WTC11 (cell line): ENCODE data around the gene NOD1. TPM values are rescaled to one million over a fixed set of nuclear protein-coding genes. Genes with fewer than 3 reads are reported as not detected.

ENCODE experiments used
- ATAC-seq: fragments of 200-7000 bp; cut with Tn5 transposase; 2 replicates; pipeline ENCODE4 v1.10.0; 2021; ENCODE audit warnings: mild to moderate bottlenecking, moderate library complexity
- CTCF ChIA-PET: fragments of 300-600 bp; sonication (Branson Sonifier 250); formaldehyde crosslinking; loops from one replicate; lab custom pipeline; 2021; ENCODE audit warnings: antibody characterized with exemption; lab: Charles Lee
- POLR2A ChIA-PET: fragments of 350-600 bp; sonication (Branson Sonifier 250); formaldehyde crosslinking; loops from one replicate; lab custom pipeline; 2021; ENCODE audit warnings: antibody characterized with exemption; lab: Charles Lee
- DNase-seq: peaks from one replicate; pipeline ENCODE4 v3.0.0; 2021; ENCODE audit warnings: low spot score
- H3K27ac Mint-ChIP-seq: 2 replicates; pipeline ENCODE4 v1.8.0; 2021; ENCODE audit warnings: mixed read lengths
- H3K27me3 Mint-ChIP-seq: 2 replicates; pipeline ENCODE4 v1.8.0; 2021; ENCODE audit warnings: low read depth, mild to moderate bottlenecking, moderate library complexity, mixed read lengths
- H3K36me3 Mint-ChIP-seq: 2 replicates; pipeline ENCODE4 v1.8.0; 2021; ENCODE audit warnings: mixed read lengths
- H3K4me1 Mint-ChIP-seq: 2 replicates; pipeline ENCODE4 v1.8.0; 2022; ENCODE audit warnings: mixed read lengths
- H3K4me3 Mint-ChIP-seq: 2 replicates; pipeline ENCODE4 v1.8.0; 2021; ENCODE audit warnings: mild to moderate bottlenecking, moderate library complexity, mixed read lengths
- H3K9me3 Mint-ChIP-seq: 2 replicates; pipeline ENCODE4 v1.8.0; 2021; ENCODE audit warnings: mixed read lengths
- ELF4 ChIP-seq: sonication (generic); formaldehyde crosslinking; IDR thresholded peaks from 2 replicates; pipeline ENCODE4 v1.8.1; 2022; ENCODE audit warnings: low read depth, mild to moderate bottlenecking, moderate library complexity, missing genetic modification reagents
- EMX1 ChIP-seq: fragments of 250-450 bp; sonication (Bioruptor Pico); IDR thresholded peaks from 2 replicates; pipeline ENCODE4 v1.8.0; 2021; ENCODE audit warnings: mild to moderate bottlenecking
- JUN ChIP-seq: sonication (generic); formaldehyde crosslinking; IDR thresholded peaks from 2 replicates; pipeline ENCODE4 v1.8.0; 2023; ENCODE audit warnings: mild to moderate bottlenecking, missing genetic modification reagents
- MAX ChIP-seq: sonication (generic); formaldehyde crosslinking; IDR thresholded peaks from 2 replicates; pipeline ENCODE4 v1.8.0; 2022; ENCODE audit warnings: mild to moderate bottlenecking, missing genetic modification reagents
- MLX ChIP-seq: sonication (generic); formaldehyde crosslinking; IDR thresholded peaks from 2 replicates; pipeline ENCODE4 v1.8.1; 2023; ENCODE audit warnings: mild to moderate bottlenecking, missing genetic modification reagents, moderate library complexity
- NFE2L1 ChIP-seq: sonication (generic); formaldehyde crosslinking; IDR thresholded peaks from 2 replicates; pipeline ENCODE4 v1.8.1; 2023; ENCODE audit warnings: missing genetic modification reagents
- NR2C2 ChIP-seq: sonication (generic); formaldehyde crosslinking; IDR thresholded peaks from 2 replicates; pipeline ENCODE4 v1.8.0; 2022; ENCODE audit warnings: mild to moderate bottlenecking, missing genetic modification reagents
- OVOL2 ChIP-seq: fragments of 250-450 bp; sonication (Bioruptor Pico); IDR thresholded peaks from 2 replicates; pipeline ENCODE4 v1.9.0; 2021; ENCODE audit warnings: mild to moderate bottlenecking, borderline replicate concordance
- PREB ChIP-seq: sonication (generic); formaldehyde crosslinking; IDR thresholded peaks from 2 replicates; pipeline ENCODE4 v1.8.1; 2022; ENCODE audit warnings: mild to moderate bottlenecking, missing genetic modification reagents, moderate library complexity, borderline replicate concordance
- PRRX2 ChIP-seq: fragments of 250-450 bp; sonication (Bioruptor Pico); IDR thresholded peaks from 2 replicates; pipeline ENCODE4 v1.8.0; 2021; ENCODE audit warnings: mild to moderate bottlenecking
- SOX15 ChIP-seq: fragments of 250-450 bp; sonication (Bioruptor Pico); IDR thresholded peaks from 2 replicates; pipeline ENCODE4 v1.9.0; 2021; ENCODE audit warnings: mild to moderate bottlenecking
- TEAD1 ChIP-seq: sonication (generic); formaldehyde crosslinking; IDR thresholded peaks from 2 replicates; pipeline ENCODE4 v1.8.0; 2022; ENCODE audit warnings: mild to moderate bottlenecking, missing genetic modification reagents
- TP53 ChIP-seq: sonication (generic); formaldehyde crosslinking; IDR thresholded peaks from 2 replicates; pipeline ENCODE4 v1.8.1; 2023; ENCODE audit warnings: mild to moderate bottlenecking, missing genetic modification reagents
- USF2 ChIP-seq: sonication (generic); formaldehyde crosslinking; IDR thresholded peaks from 2 replicates; pipeline ENCODE4 v1.8.1; 2023; ENCODE audit warnings: mild to moderate bottlenecking, missing genetic modification reagents, moderate library complexity
- ZBTB21 ChIP-seq: sonication (generic); formaldehyde crosslinking; IDR thresholded peaks from 2 replicates; pipeline ENCODE4 v1.8.1; 2023; ENCODE audit warnings: mild to moderate bottlenecking, missing genetic modification reagents, borderline replicate concordance
- ZNF317 ChIP-seq: sonication (generic); formaldehyde crosslinking; IDR thresholded peaks from 2 replicates; pipeline ENCODE4 v1.8.1; 2023; ENCODE audit warnings: low read depth, mild to moderate bottlenecking, moderate library complexity, missing genetic modification reagents, borderline replicate concordance
- ZNF671 ChIP-seq: fragments of 250-450 bp; sonication (Bioruptor Pico); IDR thresholded peaks from 2 replicates; pipeline ENCODE4 v1.8.0; 2021; ENCODE audit warnings: mild to moderate bottlenecking
- total RNA-seq: library from RNA; stranded (reverse); gene quantifications from 3 replicates; pipeline ENCODE4 v1.2.3, GENCODE V29; 2021
- TF ChIP-seq, protein P1 (sequence below): sonication (generic); formaldehyde crosslinking; IDR thresholded peaks from 2 replicates; pipeline ENCODE4 v1.8.0; 2023; ENCODE audit warnings: mild to moderate bottlenecking, missing genetic modification reagents
- TF ChIP-seq, protein P2 (sequence below): sonication (generic); formaldehyde crosslinking; conservative IDR thresholded peaks from 2 replicates; pipeline ENCODE4 v1.8.1; 2022; ENCODE audit warnings: mild to moderate bottlenecking, missing genetic modification reagents
- TF ChIP-seq, protein P3 (sequence below): sonication (generic); formaldehyde crosslinking; IDR thresholded peaks from 2 replicates; pipeline ENCODE4 v1.8.1; 2023; ENCODE audit warnings: mild to moderate bottlenecking, missing genetic modification reagents
- TF ChIP-seq, protein P4 (sequence below): sonication (generic); formaldehyde crosslinking; IDR thresholded peaks from 2 replicates; pipeline ENCODE4 v1.8.0; 2022; ENCODE audit warnings: missing genetic modification reagents

Gene NOD1
- total RNA-seq, 1 experiment from 2014 or later: 6.4 TPM

GRCh38 chr7:30428246-30429155 is 50.1 kb downstream of the NOD1 start (continued):
- TF ChIP-seq TP53 (CRISPR knock-in tag): no peak
- TF ChIP-seq, protein P1, sequence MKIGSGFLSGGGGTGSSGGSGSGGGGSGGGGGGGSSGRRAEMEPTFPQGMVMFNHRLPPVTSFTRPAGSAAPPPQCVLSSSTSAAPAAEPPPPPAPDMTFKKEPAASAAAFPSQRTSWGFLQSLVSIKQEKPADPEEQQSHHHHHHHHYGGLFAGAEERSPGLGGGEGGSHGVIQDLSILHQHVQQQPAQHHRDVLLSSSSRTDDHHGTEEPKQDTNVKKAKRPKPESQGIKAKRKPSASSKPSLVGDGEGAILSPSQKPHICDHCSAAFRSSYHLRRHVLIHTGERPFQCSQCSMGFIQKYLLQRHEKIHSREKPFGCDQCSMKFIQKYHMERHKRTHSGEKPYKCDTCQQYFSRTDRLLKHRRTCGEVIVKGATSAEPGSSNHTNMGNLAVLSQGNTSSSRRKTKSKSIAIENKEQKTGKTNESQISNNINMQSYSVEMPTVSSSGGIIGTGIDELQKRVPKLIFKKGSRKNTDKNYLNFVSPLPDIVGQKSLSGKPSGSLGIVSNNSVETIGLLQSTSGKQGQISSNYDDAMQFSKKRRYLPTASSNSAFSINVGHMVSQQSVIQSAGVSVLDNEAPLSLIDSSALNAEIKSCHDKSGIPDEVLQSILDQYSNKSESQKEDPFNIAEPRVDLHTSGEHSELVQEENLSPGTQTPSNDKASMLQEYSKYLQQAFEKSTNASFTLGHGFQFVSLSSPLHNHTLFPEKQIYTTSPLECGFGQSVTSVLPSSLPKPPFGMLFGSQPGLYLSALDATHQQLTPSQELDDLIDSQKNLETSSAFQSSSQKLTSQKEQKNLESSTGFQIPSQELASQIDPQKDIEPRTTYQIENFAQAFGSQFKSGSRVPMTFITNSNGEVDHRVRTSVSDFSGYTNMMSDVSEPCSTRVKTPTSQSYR (CRISPR knock-in tag): no peak
- no peak for TF ChIP-seq JUN (CRISPR knock-in tag)
- TF ChIP-seq, protein P2, sequence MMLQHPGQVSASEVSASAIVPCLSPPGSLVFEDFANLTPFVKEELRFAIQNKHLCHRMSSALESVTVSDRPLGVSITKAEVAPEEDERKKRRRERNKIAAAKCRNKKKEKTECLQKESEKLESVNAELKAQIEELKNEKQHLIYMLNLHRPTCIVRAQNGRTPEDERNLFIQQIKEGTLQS (CRISPR knock-in tag): no peak
- TF ChIP-seq MAX (CRISPR knock-in tag): no peak
- TF ChIP-seq PREB: no peak

- 0 out of 2 replicates have a peak, but pooled peaks cover 6% of the 10 kb centered on the region for H3K36me3 Mint-ChIP-seq
- H3K4me3 Mint-ChIP-seq: no peak overlapping the region
- DNase-seq (no peak), ATAC-seq (no peak)
- ChIA-PET CTCF (interaction anchor here (1.1 kb wide), 1 partner anchor 152 kb away, joined by 4 read pairs; no protein-coding TSS in a partner anchor), POLR2A (no interaction called here)
- no peaks in the 10 kb centered on the region for H3K9me3 Mint-ChIP-seq
- no peak overlapping the region for H3K27ac Mint-ChIP-seq
- no peaks in the 10 kb centered on the region for H3K27me3 Mint-ChIP-seq
- peaks cover 7% of the 10 kb centered on the region for H3K4me1 Mint-ChIP-seq
- TF ChIP-seq OVOL2: no peak
- TF ChIP-seq ELF4 (CRISPR knock-in tag): no peak
- no peak for TF ChIP-seq NFE2L1 (CRISPR knock-in tag)
- no peak for TF ChIP-seq MAX (CRISPR knock-in tag)
- TF ChIP-seq USF2 (CRISPR knock-in tag): no peak
- no peak for TF ChIP-seq ZNF317 (CRISPR knock-in tag)
- no peak for TF ChIP-seq EMX1
- no peak for TF ChIP-seq PRRX2
- no peak for TF ChIP-seq ZNF671 (CRISPR knock-in tag)
- TF ChIP-seq MLX (CRISPR knock-in tag): no peak
- TF ChIP-seq, protein P3, sequence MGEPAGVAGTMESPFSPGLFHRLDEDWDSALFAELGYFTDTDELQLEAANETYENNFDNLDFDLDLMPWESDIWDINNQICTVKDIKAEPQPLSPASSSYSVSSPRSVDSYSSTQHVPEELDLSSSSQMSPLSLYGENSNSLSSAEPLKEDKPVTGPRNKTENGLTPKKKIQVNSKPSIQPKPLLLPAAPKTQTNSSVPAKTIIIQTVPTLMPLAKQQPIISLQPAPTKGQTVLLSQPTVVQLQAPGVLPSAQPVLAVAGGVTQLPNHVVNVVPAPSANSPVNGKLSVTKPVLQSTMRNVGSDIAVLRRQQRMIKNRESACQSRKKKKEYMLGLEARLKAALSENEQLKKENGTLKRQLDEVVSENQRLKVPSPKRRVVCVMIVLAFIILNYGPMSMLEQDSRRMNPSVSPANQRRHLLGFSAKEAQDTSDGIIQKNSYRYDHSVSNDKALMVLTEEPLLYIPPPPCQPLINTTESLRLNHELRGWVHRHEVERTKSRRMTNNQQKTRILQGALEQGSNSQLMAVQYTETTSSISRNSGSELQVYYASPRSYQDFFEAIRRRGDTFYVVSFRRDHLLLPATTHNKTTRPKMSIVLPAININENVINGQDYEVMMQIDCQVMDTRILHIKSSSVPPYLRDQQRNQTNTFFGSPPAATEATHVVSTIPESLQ: no peak
- TF ChIP-seq SOX15 (CRISPR knock-in tag): no peak
- no peak for TF ChIP-seq NR2C2 (CRISPR knock-in tag)
- TF ChIP-seq ZBTB21: no peak
- no peak for TF ChIP-seq TEAD1 (CRISPR knock-in tag)
- TF ChIP-seq, protein P4, sequence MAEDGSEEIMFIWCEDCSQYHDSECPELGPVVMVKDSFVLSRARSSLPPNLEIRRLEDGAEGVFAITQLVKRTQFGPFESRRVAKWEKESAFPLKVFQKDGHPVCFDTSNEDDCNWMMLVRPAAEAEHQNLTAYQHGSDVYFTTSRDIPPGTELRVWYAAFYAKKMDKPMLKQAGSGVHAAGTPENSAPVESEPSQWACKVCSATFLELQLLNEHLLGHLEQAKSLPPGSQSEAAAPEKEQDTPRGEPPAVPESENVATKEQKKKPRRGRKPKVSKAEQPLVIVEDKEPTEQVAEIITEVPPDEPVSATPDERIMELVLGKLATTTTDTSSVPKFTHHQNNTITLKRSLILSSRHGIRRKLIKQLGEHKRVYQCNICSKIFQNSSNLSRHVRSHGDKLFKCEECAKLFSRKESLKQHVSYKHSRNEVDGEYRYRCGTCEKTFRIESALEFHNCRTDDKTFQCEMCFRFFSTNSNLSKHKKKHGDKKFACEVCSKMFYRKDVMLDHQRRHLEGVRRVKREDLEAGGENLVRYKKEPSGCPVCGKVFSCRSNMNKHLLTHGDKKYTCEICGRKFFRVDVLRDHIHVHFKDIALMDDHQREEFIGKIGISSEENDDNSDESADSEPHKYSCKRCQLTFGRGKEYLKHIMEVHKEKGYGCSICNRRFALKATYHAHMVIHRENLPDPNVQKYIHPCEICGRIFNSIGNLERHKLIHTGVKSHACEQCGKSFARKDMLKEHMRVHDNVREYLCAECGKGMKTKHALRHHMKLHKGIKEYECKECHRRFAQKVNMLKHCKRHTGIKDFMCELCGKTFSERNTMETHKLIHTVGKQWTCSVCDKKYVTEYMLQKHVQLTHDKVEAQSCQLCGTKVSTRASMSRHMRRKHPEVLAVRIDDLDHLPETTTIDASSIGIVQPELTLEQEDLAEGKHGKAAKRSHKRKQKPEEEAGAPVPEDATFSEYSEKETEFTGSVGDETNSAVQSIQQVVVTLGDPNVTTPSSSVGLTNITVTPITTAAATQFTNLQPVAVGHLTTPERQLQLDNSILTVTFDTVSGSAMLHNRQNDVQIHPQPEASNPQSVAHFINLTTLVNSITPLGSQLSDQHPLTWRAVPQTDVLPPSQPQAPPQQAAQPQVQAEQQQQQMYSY (CRISPR knock-in tag): no peak
Observed at GRCh38 chr7:30427296-30428070, 51.1 kb downstream of the NOD1 start.
